Femur (tissue), 1 donor: Measurements from ENCODE around the gene TMUB1.

ENCODE experiments used
- DNase-seq: peaks from one replicate; pipeline ENCODE4 v3.0.0-alpha.2; 2017

The TMUB1 gene

GRCh38 chr7:151082141-151083070, 887 bp downstream of the TMUB1 start:
- peak; percentile 28 for DNase-seq

- DNase-seq = peak; percentile 57
Measured at GRCh38 chr7:151081170-151082101, 1.9 kb downstream of the TMUB1 start.

- DNase-seq = peak; percentile 95
Measured at GRCh38 chr7:151080522-151081169, 2.6 kb downstream of the TMUB1 start, which contains the start of gene FASTK. Gene FASTK, minus strand, starts transcription at chr7:151080809. Its CDS starts 43 bp downstream, at chr7:151080766.

DNA sequence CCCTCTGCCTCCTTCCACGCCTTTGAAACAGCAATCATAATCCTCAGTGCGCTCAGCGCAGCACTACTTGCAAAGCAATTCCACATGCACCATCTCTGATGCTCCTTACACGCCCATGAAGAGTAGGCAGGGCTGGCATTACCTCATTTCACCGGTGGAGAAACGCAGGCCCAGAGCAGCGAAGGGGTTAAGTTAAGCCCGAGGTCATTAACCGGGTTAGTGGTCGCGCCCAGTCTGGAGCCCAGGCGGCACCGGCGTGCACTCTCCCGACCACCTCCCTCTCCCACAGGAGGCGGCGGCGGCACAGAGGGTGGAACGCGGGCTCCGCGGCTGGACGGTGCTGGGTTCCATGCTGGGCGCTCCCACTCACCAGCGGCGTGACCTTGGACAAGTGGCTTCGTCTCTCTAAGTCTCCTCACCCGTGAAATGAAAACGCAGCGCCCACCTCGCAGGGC, 3.2 kb downstream of the TMUB1 start:
- DNase-seq = no peak

- no peak for DNase-seq
Measured at GRCh38 chr7:151079199-151079910, 3.9 kb downstream of the TMUB1 start.

DNA sequence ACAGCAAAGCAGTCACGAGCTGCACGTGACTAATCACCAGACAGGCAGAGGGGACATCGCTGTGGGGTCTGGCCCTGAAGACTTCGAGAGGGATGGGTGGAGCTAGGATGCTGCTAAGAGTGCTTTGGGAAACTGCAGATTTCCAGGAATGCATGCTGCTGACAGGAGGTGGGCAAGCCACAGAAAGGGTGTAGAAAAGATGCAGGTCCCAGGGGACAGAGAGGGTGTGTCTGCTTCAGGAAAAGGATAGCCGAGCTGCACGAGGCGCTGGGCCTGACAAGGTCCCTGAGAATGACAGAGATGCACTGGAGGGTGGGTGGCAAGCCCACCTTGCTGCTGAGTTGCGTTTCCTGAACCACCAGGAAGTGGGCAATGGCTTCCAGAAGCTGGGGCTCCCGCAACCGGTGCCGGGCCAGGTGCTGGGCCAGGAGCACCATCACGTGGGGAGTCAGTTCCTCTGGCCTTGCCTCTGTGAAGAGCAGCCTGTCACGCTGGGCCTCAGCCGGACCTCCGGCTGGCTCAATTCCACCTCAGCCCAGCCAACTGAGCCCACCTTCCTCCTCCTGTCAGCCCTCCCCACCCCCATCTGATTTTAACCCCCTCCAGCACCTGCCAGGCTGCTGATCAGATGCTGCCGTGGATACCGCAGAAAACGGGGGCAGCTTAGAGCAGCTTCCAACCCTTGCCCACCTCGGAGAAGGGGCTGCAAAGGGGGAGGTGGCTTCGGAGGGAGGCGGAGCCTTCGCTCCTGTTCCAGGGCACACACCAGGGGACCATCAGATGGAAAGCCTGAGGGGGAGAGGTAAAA, 4.9 kb downstream of the TMUB1 start:
- DNase-seq = no peak

GRCh38 chr7:151077705-151078232, 5.5 kb downstream of the TMUB1 start:
- DNase-seq = no peak

DNA sequence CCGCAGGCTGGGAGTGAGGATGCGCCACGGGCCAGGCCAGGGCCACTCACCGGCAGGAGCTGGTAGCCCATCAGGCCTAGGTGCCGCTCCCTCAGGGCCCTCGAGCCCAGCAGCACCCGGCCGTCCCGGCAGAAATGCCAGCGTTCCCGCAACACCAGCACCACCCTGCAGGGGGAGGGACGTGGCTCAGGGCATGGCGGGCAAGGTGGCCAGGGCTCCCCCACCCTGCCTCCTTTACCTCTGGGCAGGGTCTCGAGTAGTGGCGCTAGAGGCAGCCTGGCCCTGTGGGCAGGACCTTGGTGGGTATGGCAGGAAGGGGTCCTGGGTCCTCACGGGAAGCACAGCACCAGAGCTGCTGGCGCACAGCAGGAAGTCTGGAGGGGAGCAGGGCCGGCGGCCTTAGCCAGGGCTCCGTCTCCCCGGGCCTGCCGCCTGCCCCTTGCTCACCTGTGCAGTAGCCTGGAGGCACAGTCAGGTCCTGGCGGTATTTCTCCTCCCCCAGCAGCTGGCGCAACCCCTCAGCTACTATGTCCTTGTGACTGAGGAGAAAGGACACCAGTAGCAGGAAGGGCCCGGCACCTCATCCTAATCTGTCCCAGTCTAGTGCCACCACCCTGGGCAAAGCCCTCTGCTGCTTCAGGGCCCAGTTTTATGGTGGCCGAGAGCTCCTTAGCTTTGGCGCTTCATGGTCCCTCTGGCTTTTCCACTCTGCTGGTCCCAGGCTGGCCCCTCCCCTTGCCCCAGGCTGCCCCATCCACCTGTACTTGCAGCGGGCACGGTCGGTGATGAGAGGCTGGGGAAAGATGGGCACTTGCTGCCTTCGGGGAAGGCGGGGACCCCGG, 6.2 kb downstream of the TMUB1 start:
- DNase-seq = no peak

DNA sequence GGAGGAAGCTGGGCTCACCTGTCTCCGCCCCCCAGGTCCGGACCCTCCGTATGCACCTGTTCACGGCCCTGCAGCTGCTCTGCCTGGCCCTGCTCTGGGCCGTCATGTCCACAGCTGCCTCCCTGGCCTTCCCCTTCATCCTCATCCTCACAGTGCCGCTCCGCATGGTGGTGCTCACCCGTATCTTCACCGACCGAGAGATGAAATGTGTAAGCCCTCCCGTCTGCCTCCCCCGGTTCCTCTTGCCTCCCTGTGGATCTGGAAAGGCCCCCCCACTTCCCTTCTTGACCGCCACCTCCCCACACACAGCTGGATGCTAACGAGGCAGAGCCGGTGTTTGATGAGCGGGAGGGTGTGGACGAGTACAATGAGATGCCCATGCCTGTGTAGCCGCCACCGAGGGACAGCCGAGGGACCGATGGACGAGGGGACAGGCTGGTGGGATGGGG, 7.3 kb downstream of the TMUB1 start:
- DNase-seq = no peak

DNA sequence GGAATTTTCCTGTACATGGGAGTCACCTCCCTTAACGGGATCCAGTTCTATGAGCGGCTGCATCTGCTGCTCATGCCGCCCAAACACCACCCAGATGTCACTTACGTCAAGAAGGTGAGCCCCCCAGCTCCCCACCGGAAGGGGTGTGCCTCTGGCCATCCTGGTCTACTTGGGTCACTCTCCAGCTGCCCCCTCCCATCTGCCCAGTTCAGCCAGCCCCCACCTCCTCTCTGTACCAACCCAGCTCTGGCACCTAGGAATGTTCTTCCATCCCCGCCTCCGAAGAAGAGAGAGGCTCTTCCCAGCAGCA, 7.7 kb downstream of the TMUB1 start:
- DNase-seq = no peak

GRCh38 chr7:151074817-151075661, 8.3 kb downstream of the TMUB1 start:
- DNase-seq = no peak

- DNase-seq = no peak
Measured at GRCh38 chr7:151073990-151074389, 9.3 kb downstream of the TMUB1 start.

GRCh38 chr7:151071032-151071866, 12.0 kb downstream of the TMUB1 start:
- no peak for DNase-seq

- DNase-seq = no peak
Measured at GRCh38 chr7:151070574-151070960, 12.7 kb downstream of the TMUB1 start.

GRCh38 chr7:151069841-151070573, 13.3 kb downstream of the TMUB1 start:
- DNase-seq = no peak

DNA sequence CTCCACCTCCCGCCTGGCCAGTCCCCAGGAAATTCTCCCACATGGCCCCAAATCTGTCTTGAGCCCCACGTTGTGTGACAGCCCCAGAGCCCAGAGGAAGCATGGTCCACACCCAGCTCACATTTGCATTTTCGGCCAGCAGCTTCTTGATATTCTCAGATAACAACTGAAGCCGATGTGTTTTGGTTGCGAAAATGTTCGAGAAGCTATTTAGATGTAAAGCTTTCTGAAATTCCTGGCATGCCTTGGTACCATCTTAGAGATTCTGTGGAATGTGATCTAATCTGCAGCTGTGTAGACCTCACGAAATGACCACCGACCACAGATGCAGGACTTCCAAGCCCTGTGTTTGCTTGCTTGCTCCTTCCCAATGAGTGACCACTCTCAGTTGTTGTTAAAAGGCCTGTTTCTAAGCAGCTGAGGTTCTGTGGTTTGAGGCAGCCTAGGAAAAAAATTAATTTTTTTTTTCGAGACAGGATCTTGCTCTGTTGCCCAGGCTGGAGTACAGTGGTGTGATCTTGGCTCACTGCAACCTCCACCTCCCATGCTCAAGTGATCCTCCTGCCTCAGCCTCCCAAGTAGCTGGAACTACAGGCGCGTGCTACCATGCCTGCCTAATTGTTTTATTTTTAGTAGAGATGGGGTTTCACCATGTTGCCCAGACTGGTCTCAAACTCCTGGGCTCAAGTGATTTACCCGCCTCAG, 15.1 kb downstream of the TMUB1 start:
- no peak for DNase-seq
